GM18861 (cell line): Measurements from ENCODE around the gene C19orf44.
"Not testable (repeated sequence)": the region's sequence is repeated elsewhere in the genome, so short reads cannot be mapped to it uniquely, and the experiment has no call there.

ENCODE experiments used
- ATAC-seq: cut with Tn5 transposase; IDR thresholded peaks from one replicate; pipeline ENCODE4 v1.9.1; 2021; ENCODE audit not compliant: unreplicated experiment

The C19orf44 gene

DNA sequence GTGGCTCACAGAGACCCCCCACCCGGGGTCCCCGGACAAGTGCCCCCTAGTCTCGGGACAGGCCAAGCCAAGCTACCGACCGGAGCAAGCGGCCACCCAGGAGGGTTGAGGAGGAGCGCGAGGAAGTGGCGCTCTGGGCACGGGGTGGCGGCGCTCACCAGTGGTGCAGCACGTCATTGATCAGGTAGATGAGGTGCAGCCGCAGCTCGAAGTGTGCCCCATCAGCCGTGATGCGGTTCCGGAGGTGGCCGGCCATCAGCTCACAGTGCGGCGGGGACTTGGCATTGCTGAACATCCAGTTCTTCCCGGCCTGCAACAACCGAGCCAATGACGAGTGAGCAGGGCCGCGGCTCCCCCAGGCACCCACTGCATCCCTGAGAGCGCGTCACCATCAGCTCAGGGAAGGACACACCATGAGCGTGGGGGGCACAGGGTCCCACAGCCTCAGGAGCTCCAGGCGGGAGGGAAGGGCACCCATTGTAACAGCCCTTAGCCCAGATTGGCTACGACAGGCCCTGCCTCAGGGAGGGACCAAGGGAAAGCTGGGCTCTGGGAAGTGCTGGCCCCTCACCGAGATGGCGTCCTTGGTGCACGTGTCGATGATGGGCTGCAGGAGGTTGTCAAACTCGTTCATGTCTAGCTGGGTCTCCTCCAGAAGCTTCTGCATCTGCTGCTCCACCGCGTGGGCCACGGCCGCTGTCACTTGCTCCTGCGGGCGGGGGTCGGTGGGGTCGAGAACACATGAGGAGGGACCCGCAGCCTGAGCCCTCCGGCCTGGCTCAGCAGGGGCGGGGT lies 36.4 kb downstream of the C19orf44 start:
- no peak for ATAC-seq

DNA sequence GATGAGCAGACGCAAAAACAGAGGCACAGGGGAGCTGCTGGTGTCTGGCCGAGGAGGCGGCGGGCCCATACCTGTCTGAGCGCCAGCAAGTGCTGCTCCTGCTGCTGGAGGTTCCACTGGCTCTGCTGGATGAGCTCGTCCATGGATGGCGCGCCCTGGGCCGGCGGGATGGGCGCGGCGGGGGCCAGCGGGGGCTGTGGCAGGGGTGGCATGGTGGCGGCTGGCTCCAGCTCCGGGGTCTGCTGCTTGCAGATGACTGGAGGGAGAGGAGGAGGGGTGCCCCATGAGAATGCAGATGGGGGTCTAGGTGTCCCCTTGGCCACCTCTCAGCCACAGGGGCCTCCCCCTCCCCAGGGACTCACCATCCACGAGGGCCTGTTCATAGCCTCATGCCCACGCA lies 39.2 kb downstream of the C19orf44 start:
- ATAC-seq: no peak

DNA sequence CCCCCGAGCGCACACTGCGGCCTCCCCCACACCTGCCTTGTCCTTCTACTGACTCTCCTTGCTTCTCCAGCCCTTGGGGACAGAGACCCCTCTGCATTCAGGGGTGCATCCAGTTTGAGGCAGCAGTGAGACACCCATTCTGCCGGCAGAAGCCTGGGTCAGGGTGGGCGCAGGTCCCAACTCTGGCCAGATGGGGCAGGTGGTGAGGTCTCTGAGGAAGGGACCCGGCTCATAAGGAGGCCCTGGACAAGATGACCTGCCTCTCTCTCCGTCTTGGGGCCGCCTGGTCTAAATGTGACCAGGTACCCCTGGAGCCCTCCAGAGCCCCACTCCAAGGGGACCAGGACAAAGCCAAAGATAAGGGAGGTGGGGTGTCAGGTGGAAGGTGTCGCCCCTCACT lies 39.9 kb downstream of the C19orf44 start:
- no peak for ATAC-seq

DNA sequence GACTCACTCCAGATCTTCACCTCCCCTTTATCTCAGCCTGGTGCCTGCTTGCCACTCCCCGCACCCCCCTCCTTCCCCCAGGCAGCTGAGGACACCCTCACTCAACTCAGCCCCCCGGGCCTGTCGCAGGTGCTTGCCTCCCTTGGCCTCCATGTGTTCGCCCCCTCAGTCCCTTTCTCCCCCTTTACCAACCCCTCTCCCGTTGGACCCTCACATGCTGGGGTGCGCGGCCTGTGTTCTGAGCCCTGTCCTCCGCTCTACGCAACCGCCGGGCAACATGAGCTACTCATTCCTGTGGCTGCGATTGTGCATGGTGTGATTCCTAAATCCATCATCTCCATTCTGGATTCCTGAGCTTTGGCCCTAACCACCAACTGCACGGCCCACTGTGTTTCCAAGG lies 40.9 kb downstream of the C19orf44 start:
- no peak for ATAC-seq

GRCh38 chr19:16540948-16541347 lies 44.8 kb downstream of the C19orf44 start:
- no peak for ATAC-seq

DNA sequence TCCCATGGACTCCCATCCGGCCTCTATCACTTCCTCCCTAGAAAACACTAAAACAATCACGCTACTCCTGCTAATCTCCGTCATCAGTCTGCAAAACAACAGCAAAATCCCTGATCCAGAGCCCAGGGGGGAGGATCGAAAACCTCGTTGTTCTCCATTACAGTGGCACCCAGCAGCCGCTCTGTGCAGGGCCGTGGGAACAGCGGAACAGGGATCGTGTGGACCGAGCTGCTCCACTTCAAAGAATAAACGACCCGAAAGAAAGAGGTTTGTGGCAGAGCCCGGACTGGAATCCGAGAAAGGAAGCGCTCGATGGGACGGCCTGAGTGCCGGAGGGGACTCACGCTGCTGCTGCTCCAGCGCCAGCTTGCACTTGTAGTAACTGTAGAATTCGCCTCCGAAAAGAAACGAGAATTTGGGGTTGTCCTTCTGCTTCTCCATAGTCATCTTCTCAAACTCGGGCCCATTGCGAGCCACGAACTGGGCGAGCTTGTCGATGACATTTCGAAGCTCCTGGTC lies 45.4 kb downstream of the C19orf44 start:
- ATAC-seq: no peak

- ATAC-seq: peak; percentile 50
Observed at GRCh38 chr19:16542045-16542909, 46.1 kb downstream of the C19orf44 start, which contains the start of gene CHERP. Gene CHERP, minus strand, starts transcription at chr19:16542437. Its CDS starts 59 bp downstream, at chr19:16542378.

- no peak for ATAC-seq
Observed at GRCh38 chr19:16542910-16543472, 46.8 kb downstream of the C19orf44 start.

DNA sequence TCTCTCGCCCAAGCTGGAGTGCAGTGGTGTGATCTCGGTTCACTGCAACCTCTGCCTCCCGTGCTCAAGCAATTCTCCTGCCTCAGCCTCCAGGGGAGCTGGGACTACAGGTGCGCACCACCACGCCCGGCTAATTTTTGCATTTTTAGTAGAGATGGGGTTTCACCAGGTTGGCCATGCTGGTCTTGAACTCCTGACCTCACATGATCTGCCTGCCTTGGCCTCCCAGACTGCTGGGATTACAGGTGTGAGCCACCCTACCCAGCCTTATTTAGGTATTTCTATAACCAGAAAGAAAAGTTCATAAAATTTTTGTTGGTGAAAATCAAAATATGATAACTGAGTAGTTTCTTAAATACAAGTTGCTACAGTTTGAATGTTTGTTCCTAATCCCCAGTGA lies 47.5 kb downstream of the C19orf44 start:
- not testable (repeated sequence) for ATAC-seq

GRCh38 chr19:16544473-16545231 lies 48.5 kb downstream of the C19orf44 start:
- ATAC-seq: no peak

DNA sequence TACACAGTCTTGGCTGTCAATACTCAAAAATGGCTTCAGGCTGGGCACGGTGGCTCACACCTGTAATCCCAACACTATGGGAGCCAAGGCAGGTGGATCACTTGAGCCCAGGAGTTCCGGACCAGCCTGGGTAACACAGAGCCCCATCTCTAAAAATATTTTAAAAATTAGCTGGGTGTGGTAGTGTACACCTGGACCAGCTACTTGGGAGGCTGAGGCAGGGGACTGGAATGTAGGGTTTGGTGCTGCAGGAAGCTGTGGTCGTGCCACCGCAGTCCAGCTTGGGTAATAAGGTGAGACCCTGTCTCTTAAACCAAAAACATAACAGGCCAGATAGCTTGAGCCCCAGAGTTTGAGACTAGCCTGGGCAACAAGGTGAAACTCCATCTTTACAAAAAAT lies 52.8 kb downstream of the C19orf44 start:
- ATAC-seq: no peak

GRCh38 chr19:16551902-16552301 lies 55.7 kb downstream of the C19orf44 start:
- not testable (repeated sequence) for ATAC-seq

DNA sequence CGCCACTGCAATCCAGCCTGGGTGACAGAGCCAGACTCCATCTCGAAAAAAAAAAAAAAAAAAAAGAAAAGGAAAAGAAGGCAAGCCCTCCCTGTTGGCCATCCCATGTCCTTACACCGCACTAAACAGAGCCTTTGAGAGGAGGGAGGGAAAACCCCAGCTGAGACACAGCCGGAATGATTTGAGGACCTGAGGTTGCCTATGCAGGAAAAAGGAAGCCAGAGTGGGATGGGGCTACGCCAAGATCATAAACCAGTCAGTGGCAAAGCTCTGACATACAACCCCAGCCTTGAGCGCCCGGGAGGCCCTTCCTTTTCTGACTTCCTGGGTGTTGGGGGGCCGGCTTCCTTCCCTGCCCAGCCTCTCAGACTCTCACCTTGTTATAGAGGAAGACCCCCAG lies 58.6 kb downstream of the C19orf44 start:
- ATAC-seq: no peak

- ATAC-seq: no peak
Observed at GRCh38 chr19:16559780-16560276, 63.6 kb downstream of the C19orf44 start.

- ATAC-seq: no peak
Observed at GRCh38 chr19:16561382-16561781, 65.2 kb downstream of the C19orf44 start.

GRCh38 chr19:16562608-16563025 lies 66.4 kb downstream of the C19orf44 start:
- no peak for ATAC-seq

GRCh38 chr19:16564842-16565241 lies 68.6 kb downstream of the C19orf44 start:
- ATAC-seq: no peak

DNA sequence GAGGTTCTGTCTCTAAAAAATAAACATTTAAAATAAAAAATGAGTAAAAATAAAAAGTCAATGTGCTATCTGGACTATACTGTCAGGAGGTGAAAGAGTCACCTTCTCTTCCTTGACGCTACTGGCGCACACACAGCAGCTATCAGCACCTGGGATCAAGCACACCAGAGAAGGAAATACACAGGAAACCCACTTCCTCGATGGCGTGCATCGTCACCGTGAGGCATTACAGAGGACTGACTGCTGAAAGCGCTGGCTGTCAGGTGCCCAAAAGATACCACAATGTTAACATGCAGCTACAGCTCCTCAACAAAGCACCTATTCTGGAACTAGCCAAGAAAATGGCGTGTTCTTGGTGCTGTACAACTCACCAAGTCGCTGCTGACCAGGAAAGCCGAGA lies 70.0 kb downstream of the C19orf44 start:
- no peak for ATAC-seq

DNA sequence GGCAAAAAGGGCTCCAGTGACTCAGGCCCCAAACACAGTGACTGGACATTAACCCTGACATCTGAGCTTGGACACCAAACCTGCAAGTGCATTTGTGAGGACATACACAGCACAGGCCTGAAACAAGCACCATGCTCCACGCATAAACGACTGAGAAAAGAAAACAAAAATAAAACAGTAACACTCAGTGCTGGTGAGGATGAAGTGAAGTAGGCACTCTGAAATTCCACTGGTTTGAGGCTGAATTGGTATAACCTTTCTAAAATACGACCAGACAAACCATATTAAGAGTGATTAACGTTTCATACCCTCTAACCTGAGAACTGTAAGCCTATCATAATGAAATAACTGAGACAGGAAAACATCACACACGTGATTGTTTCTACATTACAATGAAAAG lies 70.5 kb downstream of the C19orf44 start:
- ATAC-seq: no peak

GRCh38 chr19:16569609-16570320 lies 73.6 kb downstream of the C19orf44 start:
- no peak for ATAC-seq
